ENCODE data around the gene HS3ST5.

GRCh38 chr6:114267897-114268296, 74.9 kb downstream of the HS3ST5 start:
- TF ChIP-seq CTCF (IDR thresholded peaks at IDR 0.05 in 2 of 3, conservative IDR thresholded peaks at IDR 0.05 in 1 of 3; ENCODE audit: borderline replicate concordance in 1 of 3, insufficient read depth in 1 of 3, low read depth in 2 of 3, low read length in 2 of 3) (no peak), POLR2A (IDR thresholded peaks at IDR 0.05; ENCODE audit: borderline replicate concordance, extremely low read depth, insufficient read depth, insufficient read length) (no peak), ATF3 (IDR thresholded peaks at IDR 0.05) (no peak), REST (IDR thresholded peaks at IDR 0.05; ENCODE audit: low read depth) (no peak), JUND (IDR thresholded peaks at IDR 0.05) (no peak), EZH2 (IDR thresholded peaks at IDR 0.05) (no peak), SP1 (IDR thresholded peaks at IDR 0.05; ENCODE audit: low read depth) (no peak), EGR1 (IDR thresholded peaks at IDR 0.05; ENCODE audit: low read depth) (no peak), POLR2AphosphoS5 (IDR thresholded peaks at IDR 0.05; ENCODE audit: low read depth, low read length) (no peak), YY1 (IDR thresholded peaks at IDR 0.05; ENCODE audit: extremely low read depth, insufficient replicate concordance, low read depth, low read length) (no peak), FOSL1 (IDR thresholded peaks at IDR 0.05; ENCODE audit: low read depth) (no peak)

All from HCT116 (cell line).